Erythroblast (primary cell): Measurements from ENCODE around the gene PFN3.

Experiments
- GATA1 ChIP-seq: IDR thresholded peaks from 2 replicates; pipeline ENCODE4 v1.6.1; 2011; ENCODE audit warnings: low read depth, mild to moderate bottlenecking, control low read depth, low read length, moderate library complexity
- POLR2A ChIP-seq: IDR thresholded peaks from 2 replicates; pipeline ENCODE4 v1.6.1; 2011; ENCODE audit warnings: mild to moderate bottlenecking, low read length

- no peak for TF ChIP-seq POLR2A
- no peak for TF ChIP-seq GATA1
These were observed 37.2 kb upstream of the PFN3 start for GRCh38 chr5:177437623-177438022.
